Measurements from ENCODE around the gene TEX22.

TEX22 gene

DNA sequence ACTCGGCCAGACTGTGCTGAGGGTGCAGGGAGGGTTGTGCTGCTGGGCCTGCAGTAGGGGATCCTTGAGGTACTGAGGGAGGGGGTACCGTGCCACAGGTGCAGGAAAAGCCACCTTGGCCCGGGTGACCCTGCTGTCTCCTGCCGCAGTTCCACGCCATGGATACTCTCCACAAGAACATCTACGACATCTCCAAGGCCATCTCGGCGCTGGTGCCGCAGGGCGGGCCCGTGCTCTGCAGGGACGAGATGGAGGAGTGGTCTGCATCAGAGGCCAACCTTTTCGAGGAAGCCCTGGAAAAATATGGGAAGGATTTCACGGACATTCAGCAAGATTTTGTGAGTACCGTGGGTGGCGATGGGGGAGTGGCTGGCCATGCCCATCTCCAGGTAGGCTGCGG is 62.3 kb downstream of the TEX22 start:
- TF ChIP-seq JUND (IDR thresholded peaks at IDR 0.05; ENCODE audit: low read depth), result no peak
- in situ Hi-C loops (cut with HindIII; ENCODE audit: low pct_unique_long_range_greater_than_20kb, low sequenced_read_pairs), result no loop called here
- no peak for DNase-seq (ENCODE audit: low read depth in 1 of 2, low spot score in 1 of 2)

GRCh38 chr14:105461903-105462302 is 63.6 kb downstream of the TEX22 start:
- no peak for DNase-seq (ENCODE audit: low read depth in 1 of 2, low spot score in 1 of 2)
- in situ Hi-C loops (cut with HindIII; ENCODE audit: low pct_unique_long_range_greater_than_20kb, low sequenced_read_pairs), result no loop called here
- TF ChIP-seq JUND (IDR thresholded peaks at IDR 0.05; ENCODE audit: low read depth), result no peak
